ENCODE results near the gene PDPN. TPM values are rescaled to one million over a fixed set of nuclear protein-coding genes. Genes with fewer than 3 reads are reported as not detected.

Gene PDPN
- total RNA-seq, 1 donor from 2014 or later = 4.2 TPM

GRCh38 chr1:13616234-13616633, 32.6 kb downstream of the PDPN start:
- DNase-seq (ENCODE audit: extremely low read depth, low read depth, low spot score) = no peak

DNA sequence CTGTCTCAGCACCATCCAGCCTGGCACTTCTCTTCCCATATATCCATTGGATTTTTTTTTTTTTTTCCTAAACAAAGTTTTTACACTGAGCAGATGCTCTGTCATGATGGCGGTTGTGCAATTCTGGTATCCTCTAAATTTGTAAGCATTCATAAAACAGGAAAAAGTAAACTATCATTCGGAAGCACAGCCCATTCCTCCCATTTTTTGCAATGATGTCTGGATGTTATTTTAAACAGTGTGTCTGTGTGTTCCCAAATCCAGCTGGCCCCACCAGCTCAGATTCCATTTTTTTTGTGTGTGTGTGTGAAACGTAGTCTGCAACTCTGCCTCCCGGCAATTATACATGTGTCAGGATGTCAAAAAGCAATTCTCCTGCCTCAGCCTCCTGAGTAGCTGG, 33.5 kb downstream of the PDPN start:
- no peak for DNase-seq (ENCODE audit: extremely low read depth, low read depth, low spot score)

GRCh38 chr1:13617773-13618172, 34.1 kb downstream of the PDPN start:
- no peak for DNase-seq (ENCODE audit: extremely low read depth, low read depth, low spot score)

- DNase-seq (ENCODE audit: extremely low read depth, low read depth, low spot score) = no peak
Measured at GRCh38 chr1:13618483-13618882, 34.9 kb downstream of the PDPN start.

DNA sequence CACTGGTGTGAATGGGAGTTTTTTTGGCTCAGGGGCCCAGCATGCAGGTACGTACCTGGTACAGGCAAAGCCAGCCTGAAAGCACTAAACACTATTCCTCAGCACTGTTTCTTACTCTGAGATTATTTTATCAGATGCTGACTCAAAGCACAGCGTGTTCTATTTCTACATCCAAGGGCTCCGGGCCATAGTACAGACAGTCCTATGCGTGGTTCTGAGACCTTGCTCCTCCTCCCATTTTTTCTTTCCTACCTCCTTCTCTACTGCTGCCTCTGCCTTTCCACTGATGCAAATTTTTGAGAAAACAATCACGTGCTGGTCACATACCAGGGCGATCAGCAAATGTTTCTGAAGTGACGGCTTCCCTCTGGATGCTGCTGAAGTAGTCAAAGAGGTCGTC, 36.3 kb downstream of the PDPN start:
- DNase-seq (ENCODE audit: extremely low read depth, low read depth, low spot score) = no peak

DNA sequence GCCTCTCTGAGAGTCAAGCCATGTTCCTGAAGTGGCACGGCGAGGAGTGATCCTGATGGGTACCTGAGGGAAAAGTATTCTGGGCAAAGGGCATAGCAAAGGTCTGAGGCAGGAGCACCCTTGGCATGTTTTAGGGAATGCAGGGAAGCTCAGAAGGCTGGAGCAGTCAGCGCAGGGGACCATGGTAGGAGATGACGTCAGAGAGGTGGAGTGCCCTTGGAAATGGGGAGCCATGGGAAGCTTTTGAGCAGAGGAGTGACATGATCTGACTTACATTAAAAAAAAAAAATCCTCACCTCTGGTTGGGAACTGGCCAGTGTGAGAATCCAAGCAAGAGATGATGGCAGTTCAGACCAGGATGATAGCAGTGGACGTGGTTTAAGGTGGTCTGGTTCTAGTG, 37.2 kb downstream of the PDPN start:
- no peak for DNase-seq (ENCODE audit: extremely low read depth, low read depth, low spot score)

DNA sequence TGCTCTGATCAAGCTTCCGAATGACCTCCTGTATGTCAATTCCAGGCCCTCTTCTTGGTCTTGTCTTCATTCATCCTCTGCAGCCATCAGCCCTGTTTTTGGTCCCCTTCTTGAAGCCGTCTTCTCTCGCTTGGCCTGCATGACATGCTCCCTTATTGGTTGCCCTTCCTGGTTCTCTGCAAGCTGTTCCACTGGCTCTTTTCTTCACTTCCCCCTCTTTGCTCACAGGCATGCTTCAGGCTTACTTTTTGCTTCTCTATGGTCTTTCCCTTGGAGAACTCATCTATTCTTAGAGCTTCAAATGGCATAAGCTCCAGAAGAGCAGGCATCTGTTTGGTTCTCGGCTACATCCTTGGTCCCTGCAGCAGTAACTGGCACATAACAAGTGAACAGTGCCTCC, 38.8 kb downstream of the PDPN start:
- DNase-seq (ENCODE audit: extremely low read depth, low read depth, low spot score) = no peak

DNA sequence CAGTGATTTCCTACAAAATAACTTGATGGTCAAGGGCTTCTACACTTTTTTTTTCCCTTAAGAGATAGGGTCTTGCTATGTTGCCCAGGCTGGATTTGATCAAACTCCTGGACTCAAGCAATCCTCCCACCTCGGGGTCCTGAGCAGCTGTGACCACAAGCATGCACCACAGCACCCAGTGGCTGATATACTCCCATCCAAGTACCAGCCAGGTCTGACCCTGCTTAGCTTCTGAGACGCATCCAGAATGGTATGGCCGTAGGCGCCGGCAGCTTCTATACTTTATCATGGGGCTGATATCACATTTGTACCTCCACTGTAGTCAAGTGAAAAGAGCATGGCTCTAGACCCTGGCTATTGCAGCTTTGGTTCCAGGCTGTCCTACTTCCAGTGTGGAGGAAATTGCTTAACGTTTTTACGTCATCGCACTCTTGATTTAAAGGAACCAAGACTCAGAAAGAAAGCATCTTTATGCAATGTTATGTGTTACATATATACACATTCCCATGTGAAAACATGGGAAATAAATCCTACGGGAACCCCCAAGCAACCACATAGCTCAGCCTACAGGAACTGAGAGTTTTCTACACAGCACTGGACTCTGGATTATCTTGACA, 39.5 kb downstream of the PDPN start:
- no peak for DNase-seq (ENCODE audit: extremely low read depth, low read depth, low spot score)

DNA sequence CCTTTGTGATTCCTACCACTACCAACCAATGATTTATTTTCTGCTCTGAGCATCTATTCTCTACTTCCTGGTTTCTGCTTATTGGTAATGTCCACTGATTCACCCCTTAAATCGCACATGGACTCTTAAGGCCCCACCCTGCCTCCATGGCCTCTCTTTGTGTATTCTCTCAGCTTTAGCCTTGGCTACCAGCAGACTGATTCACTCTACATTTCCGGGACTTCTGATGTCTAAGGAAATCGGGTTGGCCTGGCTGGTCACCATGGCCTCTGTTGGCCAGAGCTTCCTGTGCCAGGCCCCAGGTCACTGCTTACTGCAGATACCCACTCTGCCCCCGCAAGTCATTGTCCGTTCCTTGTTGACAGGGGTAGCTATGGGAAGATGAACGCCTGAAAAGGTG, 40.9 kb downstream of the PDPN start:
- DNase-seq (ENCODE audit: extremely low read depth, low read depth, low spot score) = no peak

DNA sequence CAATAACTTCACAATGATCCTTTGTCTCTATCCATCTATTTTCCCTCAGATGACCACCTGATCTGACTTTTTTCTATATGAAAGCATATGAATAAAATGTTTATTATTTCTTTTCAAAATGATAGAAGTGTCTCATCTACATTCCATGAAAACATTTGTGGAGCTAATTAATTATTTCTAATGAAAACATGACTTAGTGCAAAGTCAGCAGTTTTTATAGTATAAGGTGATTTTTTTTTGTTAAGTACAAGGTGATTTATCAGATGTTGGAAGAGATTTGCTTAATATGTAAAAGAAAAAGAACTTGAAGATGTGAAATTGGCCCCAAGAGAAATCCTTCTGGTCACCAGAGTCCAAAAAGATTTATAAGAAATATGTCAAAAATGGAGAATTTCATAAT, 43.5 kb downstream of the PDPN start:
- DNase-seq (ENCODE audit: extremely low read depth, low read depth, low spot score) = no peak

DNA sequence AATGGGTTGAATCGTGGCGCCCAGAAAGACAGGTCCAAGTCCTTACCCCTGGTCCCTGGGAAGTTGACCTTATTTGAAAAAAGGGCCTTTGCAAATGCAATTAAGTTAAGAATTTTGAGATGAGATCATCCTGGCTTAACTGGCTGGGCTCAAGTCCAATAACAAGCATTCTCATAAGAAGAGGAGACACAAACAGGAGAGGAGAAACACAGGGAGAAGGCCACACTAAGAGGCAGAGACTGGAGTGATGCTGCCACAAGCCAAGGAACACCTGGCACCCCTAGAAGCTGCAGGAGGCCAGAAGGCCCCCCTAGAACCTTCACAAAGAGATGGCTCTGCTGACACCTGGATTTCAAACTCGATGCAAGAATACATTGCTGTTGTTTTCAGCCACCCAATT, 44.6 kb downstream of the PDPN start:
- DNase-seq (ENCODE audit: extremely low read depth, low read depth, low spot score) = no peak

DNA sequence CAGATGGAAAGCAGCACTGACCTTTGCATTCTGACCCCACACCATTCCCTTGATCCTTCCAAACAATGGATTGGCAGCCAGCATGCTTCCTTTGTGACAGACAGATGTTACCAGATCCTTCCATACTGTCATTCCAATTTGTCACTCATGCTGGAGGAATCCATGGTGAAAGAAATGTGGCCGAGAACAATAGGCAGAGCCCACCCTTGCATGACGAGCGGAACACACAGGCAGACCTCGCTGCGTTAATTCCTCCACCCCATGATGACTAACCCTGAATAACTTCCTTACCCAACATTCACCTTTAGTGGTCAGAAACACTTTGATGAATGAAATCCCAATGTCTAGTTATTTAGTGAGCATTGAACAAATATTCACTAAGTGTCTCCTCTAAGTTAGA, 45.1 kb downstream of the PDPN start:
- no peak for DNase-seq (ENCODE audit: extremely low read depth, low read depth, low spot score)

DNA sequence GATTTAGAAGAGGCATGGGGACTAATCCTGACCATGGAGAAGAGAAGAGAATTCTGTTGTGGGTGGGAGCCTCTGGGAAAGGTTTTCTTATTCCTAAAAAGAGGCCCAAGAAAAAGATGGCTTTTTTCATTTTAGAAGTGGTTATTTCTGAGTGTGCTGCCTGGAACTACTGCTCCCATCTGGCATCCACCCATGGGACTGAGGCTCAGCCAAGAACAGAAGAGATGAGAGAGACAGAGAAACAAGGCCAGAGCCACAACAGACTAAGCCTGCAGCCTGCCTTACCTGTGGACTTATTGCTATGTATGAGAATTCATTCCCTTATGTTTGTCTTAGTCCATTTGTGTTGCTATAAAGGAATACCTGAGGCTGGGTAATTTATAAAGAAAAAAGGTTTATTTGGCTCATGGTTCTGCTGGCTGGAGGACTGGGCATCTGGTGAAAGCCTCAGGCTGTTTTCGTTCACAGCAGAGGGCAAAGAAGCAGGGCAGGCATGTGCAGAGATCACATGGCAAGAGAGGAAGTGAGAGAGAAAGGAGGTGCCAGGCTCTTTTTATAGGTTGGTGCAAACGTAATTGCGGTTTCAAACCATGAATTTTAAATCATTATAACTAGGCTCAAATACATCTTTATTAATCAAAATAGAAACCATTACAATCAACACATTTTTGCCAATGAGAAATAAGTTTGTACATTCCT, 58.8 kb downstream of the PDPN start:
- DNase-seq (ENCODE audit: extremely low read depth, low read depth, low spot score) = no peak

- no peak for DNase-seq (ENCODE audit: extremely low read depth, low read depth, low spot score)
Measured at GRCh38 chr1:13643017-13643416, 59.4 kb downstream of the PDPN start.

GRCh38 chr1:13646521-13646920, 62.9 kb downstream of the PDPN start:
- no peak for DNase-seq (ENCODE audit: extremely low read depth, low read depth, low spot score)

DNA sequence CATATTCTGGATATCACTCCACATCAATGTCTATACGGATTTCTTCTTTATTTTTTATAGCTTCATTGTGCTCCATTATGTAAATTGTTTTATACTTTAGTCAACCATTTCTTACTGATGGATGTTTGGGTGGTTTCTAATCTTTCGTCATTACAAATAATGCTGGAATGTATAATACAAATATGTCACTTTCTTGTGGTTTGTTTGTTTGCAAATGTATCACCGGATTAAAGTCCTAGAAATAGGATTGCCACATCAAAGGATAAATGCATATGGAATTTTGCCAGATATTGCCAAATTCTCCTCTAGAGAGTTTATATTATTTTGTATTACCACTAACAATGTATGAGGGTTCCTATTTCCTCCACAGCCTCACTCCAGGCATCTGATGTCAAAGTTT, 67.6 kb downstream of the PDPN start:
- DNase-seq (ENCODE audit: extremely low read depth, low read depth, low spot score) = no peak

GRCh38 chr1:13652238-13652637, 68.6 kb downstream of the PDPN start:
- DNase-seq (ENCODE audit: extremely low read depth, low read depth, low spot score) = no peak

GRCh38 chr1:13661539-13661938, 77.9 kb downstream of the PDPN start:
- no peak for DNase-seq (ENCODE audit: extremely low read depth, low read depth, low spot score)

- DNase-seq (ENCODE audit: extremely low read depth, low read depth, low spot score) = no peak
Measured at GRCh38 chr1:13662493-13662892, 78.9 kb downstream of the PDPN start.

DNA sequence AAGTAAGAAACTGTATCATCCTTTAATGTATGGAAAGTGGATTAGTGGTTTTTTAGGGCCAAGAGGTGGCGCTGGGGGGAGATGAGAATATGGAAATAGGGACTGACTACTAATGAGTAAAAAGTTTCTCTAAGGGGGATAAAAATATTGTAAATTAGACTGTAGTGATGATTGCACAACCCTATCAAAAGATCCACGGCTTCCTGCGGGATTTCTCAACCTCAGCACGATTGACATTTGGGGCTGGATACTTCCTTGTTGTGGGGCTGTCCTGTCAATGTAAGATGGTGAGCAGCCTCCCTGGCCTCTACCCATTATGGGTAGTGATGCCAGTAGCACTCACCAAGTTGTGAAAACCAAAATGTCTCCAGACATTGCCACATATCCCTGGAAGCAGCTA, 80.3 kb downstream of the PDPN start:
- DNase-seq (ENCODE audit: extremely low read depth, low read depth, low spot score) = no peak

DNA sequence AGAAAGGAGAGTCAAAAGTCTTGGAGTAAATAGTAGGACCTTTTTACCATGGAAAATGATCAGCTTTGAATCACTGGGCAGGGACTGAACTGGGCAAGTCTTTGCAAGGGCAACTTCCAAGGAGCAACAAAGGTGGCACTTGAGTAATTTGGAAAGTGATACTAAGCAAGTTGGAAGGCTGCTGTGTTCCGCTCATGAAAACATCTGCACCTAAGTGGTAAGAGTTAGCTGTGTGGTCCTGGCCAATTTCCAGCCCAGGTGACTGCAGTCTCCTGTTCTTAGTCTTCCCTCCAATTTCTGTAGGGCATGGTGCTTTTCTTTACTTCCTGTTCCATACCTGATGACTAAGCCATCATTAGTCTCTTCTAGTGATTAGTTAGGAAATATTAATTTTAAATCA, 80.8 kb downstream of the PDPN start:
- DNase-seq (ENCODE audit: extremely low read depth, low read depth, low spot score) = no peak

DNA sequence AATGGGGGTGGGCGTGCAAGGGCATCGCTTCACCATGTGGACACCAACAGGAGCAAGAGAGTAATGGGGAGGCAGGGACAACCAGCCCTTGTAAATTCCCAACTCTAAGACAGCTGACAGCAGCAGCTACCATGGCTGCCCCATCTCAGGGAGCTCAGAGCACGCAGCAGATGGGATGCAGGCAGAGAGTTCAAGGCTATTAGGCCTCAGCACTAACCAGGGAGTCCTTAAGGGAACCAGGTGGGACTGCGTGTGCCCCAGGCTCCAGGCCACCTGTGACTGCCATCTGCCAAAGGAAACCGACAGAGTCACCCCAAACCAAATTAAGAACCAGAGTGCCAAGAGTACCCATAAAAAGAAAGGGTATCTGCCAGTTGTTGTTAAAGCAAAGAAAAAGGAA, 82.7 kb downstream of the PDPN start:
- no peak for DNase-seq (ENCODE audit: extremely low read depth, low read depth, low spot score)

Data from glomerular endothelial cell (primary cell).